A549 treated with GW870086 at 1 μM for 4 hours (cell line): Measurements from ENCODE around the gene PON1. TPM values are rescaled to one million over a fixed set of nuclear protein-coding genes. Genes with fewer than 3 reads are reported as not detected.

Source experiments
- total RNA-seq: library from RNA; stranded (reverse); fragments of 200-300 nt; extraction: Qiagen RNA extraction; gene quantifications from 5 replicates; pipeline ENCODE4 v1.2.3, GENCODE V29; 2022; ENCODE audit warnings: low read depth

PON1 gene
- total RNA-seq: 0.64 to 1.1 TPM (median 0.80 TPM) in 5 replicates

DNA sequence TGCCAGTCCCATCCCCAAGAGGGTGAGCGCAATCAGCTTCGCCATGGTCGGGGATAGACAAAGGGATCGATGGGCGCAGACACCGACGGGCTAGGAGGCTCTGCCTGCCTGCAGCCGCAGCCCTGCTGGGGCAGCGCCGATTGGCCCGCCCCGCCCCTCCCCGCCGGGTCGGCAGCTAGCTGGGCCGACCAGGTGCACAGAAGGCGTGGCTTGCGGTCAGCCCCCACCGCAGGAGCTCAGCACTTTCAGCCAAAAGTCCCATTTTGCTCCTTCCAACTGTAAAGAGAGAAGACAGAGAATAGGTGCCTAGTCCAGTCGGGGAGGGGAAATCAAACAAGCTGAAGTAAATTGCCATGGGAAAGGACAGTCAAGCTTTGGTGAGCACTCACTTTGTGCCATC is at the start of gene PON1:
TSS of gene PON1 (minus strand) at position 102 of the 400 bp plus-strand sequence. CDS start at position 45, 57 bp downstream.

Other genes starting within 250 kb of the PON1 start
- 30.6 to 38.5 TPM (median 36.6 TPM) in 5 replicates for gene PON3, start 71.8 kb upstream of the PON1 start, total RNA-seq
- 312 to 385 TPM (median 364 TPM) in 5 replicates for gene PON2, start 110.5 kb upstream of the PON1 start, total RNA-seq
- 0.14 to 0.37 TPM (median 0.22 TPM) in 5 replicates for gene ASB4, start 161.4 kb upstream of the PON1 start, total RNA-seq